ENCODE results near the gene STARD10. TPM values are rescaled to one million over a fixed set of nuclear protein-coding genes. Genes with fewer than 3 reads are reported as not detected.
A peak's percentile ranks its signal among the peaks of the same experiment; 100 is the strongest.

STARD10 gene
- total RNA-seq, 2 donors from 2014 or later = 32.2 to 33.3 TPM

DNA sequence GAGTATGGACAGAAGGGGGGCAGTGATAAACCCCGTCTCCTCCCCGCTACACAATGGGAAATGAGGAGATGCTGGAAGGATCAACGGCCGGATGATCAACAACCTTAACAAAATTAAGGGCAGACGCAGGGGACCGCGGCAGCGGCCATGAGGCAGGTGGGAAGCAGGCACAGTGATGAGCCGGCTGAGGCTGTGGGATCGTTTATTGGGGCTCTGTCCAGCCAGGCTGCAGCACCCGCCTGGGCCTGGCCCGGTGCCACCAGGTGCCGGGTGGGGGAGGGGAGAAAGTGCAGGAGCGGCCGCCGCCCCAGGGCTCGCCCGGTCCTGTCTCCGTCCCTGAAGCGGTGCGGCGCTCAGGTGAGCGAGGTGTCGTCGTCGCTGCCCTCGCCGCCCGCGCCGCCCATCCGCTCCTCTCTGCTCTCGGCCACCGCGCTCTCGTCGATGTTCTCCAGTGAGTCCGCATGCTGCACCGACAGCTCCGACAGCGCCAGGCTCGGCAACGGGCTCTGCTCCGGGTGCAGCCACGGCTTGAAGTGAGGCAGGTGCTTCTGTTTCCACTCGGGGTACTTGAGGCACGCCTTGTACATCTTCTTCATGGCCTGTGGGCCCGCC, 39.2 kb downstream of the STARD10 start:
- no peaks in the 10 kb centered on the region for H3K36me3 ChIP-seq (ENCODE audit: control insufficient read depth, insufficient read depth, low read length)
- peaks cover 21% of the 10 kb centered on the region for H3K36me3 Mint-ChIP-seq (ENCODE audit: low read depth)
- no peak overlapping the region for H3K9ac ChIP-seq (ENCODE audit: extremely low read depth, low read length, poor library complexity, severe bottlenecking)
- H3K4me1 ChIP-seq (ENCODE audit: control insufficient read depth, insufficient read depth, low read length) = peaks cover 6% of the 10 kb centered on the region
- H3K4me1 Mint-ChIP-seq = peaks cover 14% of the 10 kb centered on the region
- no peak for DNase-seq
- TF ChIP-seq, protein P1, sequence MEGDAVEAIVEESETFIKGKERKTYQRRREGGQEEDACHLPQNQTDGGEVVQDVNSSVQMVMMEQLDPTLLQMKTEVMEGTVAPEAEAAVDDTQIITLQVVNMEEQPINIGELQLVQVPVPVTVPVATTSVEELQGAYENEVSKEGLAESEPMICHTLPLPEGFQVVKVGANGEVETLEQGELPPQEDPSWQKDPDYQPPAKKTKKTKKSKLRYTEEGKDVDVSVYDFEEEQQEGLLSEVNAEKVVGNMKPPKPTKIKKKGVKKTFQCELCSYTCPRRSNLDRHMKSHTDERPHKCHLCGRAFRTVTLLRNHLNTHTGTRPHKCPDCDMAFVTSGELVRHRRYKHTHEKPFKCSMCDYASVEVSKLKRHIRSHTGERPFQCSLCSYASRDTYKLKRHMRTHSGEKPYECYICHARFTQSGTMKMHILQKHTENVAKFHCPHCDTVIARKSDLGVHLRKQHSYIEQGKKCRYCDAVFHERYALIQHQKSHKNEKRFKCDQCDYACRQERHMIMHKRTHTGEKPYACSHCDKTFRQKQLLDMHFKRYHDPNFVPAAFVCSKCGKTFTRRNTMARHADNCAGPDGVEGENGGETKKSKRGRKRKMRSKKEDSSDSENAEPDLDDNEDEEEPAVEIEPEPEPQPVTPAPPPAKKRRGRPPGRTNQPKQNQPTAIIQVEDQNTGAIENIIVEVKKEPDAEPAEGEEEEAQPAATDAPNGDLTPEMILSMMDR (conservative IDR thresholded peaks at IDR 0.05) = no peak
- no peak overlapping the region for H3K27ac ChIP-seq (ENCODE audit: low read depth, low read length)
- 95 to 97% methylated on average over 37 to 48 of the region's 48 CpGs for WGBS, 2 experiments (ENCODE audit: insufficient coverage in 1 of 2, insufficient read length in 1 of 2)
- H3K27me3 ChIP-seq (ENCODE audit: control insufficient read depth, insufficient read depth, low read length, poor library complexity, severe bottlenecking) = no peaks in the 10 kb centered on the region
- H3K27me3 Mint-ChIP-seq (ENCODE audit: insufficient read depth) = peaks cover 26% of the 10 kb centered on the region
- no peak overlapping the region for H3K4me3 Mint-ChIP-seq
- H3K27ac Mint-ChIP-seq = no peak overlapping the region
- H3K9me3 Mint-ChIP-seq = no peaks in the 10 kb centered on the region
- H3K4me3 ChIP-seq (ENCODE audit: low read length) = no peak overlapping the region
- H3K9me3 ChIP-seq (ENCODE audit: control insufficient read depth, low read length) = no peaks in the 10 kb centered on the region

DNA sequence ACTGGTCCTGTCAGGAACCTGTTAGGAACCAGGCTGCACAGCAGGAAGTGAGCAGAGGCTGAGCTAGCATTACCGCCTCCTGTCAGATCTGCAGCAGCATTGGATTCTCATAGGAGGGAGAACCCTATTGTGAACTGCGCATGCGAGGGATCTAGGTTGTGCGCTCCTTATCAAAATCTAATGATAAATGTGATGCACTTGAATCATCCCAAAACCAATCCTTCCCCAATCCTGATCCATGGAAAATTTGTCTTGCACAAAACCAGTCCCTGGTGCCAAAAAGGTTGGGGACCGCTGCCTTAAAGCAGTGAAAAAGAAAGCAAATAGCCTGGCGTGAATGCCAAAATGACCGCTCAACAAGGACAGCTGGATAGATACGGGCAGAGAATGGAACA, 39.7 kb downstream of the STARD10 start:
- Histone ChIP-seq H3K4me3 (ENCODE audit: low read length) (no peak overlapping the region), H3K4me1 (ENCODE audit: control insufficient read depth, insufficient read depth, low read length) (peaks cover 6% of the 10 kb centered on the region), H3K27me3 (ENCODE audit: control insufficient read depth, insufficient read depth, low read length, poor library complexity, severe bottlenecking) (no peaks in the 10 kb centered on the region), H3K27ac (ENCODE audit: low read depth, low read length) (no peak overlapping the region), H3K9ac (ENCODE audit: extremely low read depth, low read length, poor library complexity, severe bottlenecking) (no peak overlapping the region), H3K36me3 (ENCODE audit: control insufficient read depth, insufficient read depth, low read length) (no peaks in the 10 kb centered on the region), H3K9me3 (ENCODE audit: control insufficient read depth, low read length) (no peaks in the 10 kb centered on the region)
- 86 to 91% methylated on average over 7 to 8 of the region's 8 CpGs for WGBS, 2 experiments (ENCODE audit: insufficient coverage in 1 of 2, insufficient read length in 1 of 2)
- H3K9me3 Mint-ChIP-seq = no peaks in the 10 kb centered on the region
- no peak for DNase-seq
- peaks cover 23% of the 10 kb centered on the region for H3K36me3 Mint-ChIP-seq (ENCODE audit: low read depth)
- peaks cover 14% of the 10 kb centered on the region for H3K4me1 Mint-ChIP-seq
- no peak overlapping the region for H3K27ac Mint-ChIP-seq
- TF ChIP-seq, protein P1 (conservative IDR thresholded peaks at IDR 0.05) = no peak
- peaks cover 26% of the 10 kb centered on the region for H3K27me3 Mint-ChIP-seq (ENCODE audit: insufficient read depth)
- no peak overlapping the region for H3K4me3 Mint-ChIP-seq

DNA sequence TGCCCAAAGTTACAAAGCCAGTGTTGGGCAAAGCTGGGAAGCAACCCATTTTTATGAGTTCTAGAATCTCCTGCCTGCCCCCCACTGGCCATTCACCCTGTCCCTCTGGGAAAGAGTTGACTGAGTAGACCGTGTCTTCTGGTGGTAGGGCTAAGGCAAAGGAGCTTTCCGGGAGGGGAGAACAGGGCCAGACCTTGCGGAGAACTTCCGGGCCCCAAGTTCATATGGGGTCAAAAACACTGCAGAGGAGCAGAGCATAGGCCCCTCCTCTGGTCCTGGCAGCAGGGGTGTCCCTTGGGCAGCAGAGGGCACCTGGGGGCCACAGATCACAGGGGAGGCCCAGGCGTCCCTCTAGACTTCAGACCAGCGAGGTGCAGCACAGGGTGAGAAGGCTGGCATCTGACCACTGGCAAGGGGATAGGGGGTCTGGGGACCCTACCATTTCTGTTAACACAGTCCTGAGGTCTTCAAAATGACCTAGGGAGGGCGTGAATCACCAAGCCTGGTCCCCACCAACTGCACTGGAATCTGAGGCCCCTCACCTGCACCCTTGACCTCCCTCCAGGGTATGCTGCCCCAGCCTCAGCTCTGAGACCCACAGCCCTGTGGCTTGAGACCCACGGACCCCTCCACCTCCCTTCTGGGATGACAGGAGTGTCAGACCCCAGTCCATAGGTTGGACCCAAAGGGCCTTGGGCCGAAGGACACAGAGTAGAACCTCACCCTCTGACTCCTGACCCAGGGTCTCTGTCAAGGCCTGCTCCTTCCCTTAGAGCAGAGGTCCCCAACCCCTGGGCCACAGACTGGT, 40.3 kb downstream of the STARD10 start:
- Mint-ChIP-seq H3K36me3 (ENCODE audit: low read depth) (peaks cover 23% of the 10 kb centered on the region), H3K4me3 (peak overlapping the region; percentile 83), H3K27me3 (ENCODE audit: insufficient read depth) (peaks cover 26% of the 10 kb centered on the region), H3K4me1 (peaks cover 14% of the 10 kb centered on the region), H3K9me3 (no peaks in the 10 kb centered on the region), H3K27ac (no peak overlapping the region)
- no peaks in the 10 kb centered on the region for H3K9me3 ChIP-seq (ENCODE audit: control insufficient read depth, low read length)
- H3K36me3 ChIP-seq (ENCODE audit: control insufficient read depth, insufficient read depth, low read length) = no peaks in the 10 kb centered on the region
- DNase-seq = no peak
- peaks cover 6% of the 10 kb centered on the region for H3K4me1 ChIP-seq (ENCODE audit: control insufficient read depth, insufficient read depth, low read length)
- TF ChIP-seq, protein P1 (conservative IDR thresholded peaks at IDR 0.05) = no peak
- H3K4me3 ChIP-seq (ENCODE audit: low read length) = no peak overlapping the region
- no peak overlapping the region for H3K9ac ChIP-seq (ENCODE audit: extremely low read depth, low read length, poor library complexity, severe bottlenecking)
- 85 to 88% methylated on average over 4 to 9 of the region's 9 CpGs for WGBS, 2 experiments (ENCODE audit: insufficient coverage in 1 of 2, insufficient read length in 1 of 2)
- no peak overlapping the region for H3K27ac ChIP-seq (ENCODE audit: low read depth, low read length)
- no peaks in the 10 kb centered on the region for H3K27me3 ChIP-seq (ENCODE audit: control insufficient read depth, insufficient read depth, low read length, poor library complexity, severe bottlenecking)

All from endodermal cell (in vitro differentiated cells).